Stimulated activated naive CD8-positive, alpha-beta T cell treated with anti-CD3 and anti-CD28 coated beads, Interleukin-15, Interleukin-2, amounts not matched to agents 100 U/mL and 50 U/mL, for 24 hours (primary cell): Measurements from ENCODE around the gene ESR1.
"Not testable (repeated sequence)": the region's sequence is repeated elsewhere in the genome, so short reads cannot be mapped to it uniquely, and the experiment has no call there.

ENCODE experiments used
- ATAC-seq: fragments of 150-1000 bp; cut with Tn5 transposase; one replicate; pipeline ENCODE4 v1.10.0; 2021
- DNase-seq: peaks from one replicate; pipeline ENCODE4 v3.0.0; 2021

ESR1 gene

GRCh38 chr6:151894426-151894825 is 86.9 kb downstream of the ESR1 start:
- not testable (repeated sequence) for DNase-seq, ATAC-seq

GRCh38 chr6:151899221-151899620 is 91.7 kb downstream of the ESR1 start:
- DNase-seq, ATAC-seq: not testable (repeated sequence)

- not testable (repeated sequence) for DNase-seq, ATAC-seq
Measured at GRCh38 chr6:151899796-151900195, 92.3 kb downstream of the ESR1 start.

GRCh38 chr6:151900256-151900655 is 92.8 kb downstream of the ESR1 start:
- DNase-seq (no peak), ATAC-seq (no peak)

- DNase-seq = no peak
- no peak for ATAC-seq
Measured at GRCh38 chr6:151901009-151901411, 93.5 kb downstream of the ESR1 start.

- ATAC-seq = no peak
- no peak for DNase-seq
Measured at GRCh38 chr6:151904631-151905030, 97.1 kb downstream of the ESR1 start.

- ATAC-seq = no peak
- DNase-seq = no peak
Measured at GRCh38 chr6:151905072-151905471, 97.6 kb downstream of the ESR1 start.

- DNase-seq (no peak), ATAC-seq (no peak)
Measured at GRCh38 chr6:151905854-151906253, 98.4 kb downstream of the ESR1 start.

- no peak for DNase-seq
- ATAC-seq = no peak
Measured at GRCh38 chr6:151911401-151911800, 103.9 kb downstream of the ESR1 start.

- DNase-seq = no peak
- no peak for ATAC-seq
Measured at GRCh38 chr6:151914484-151914883, 107.0 kb downstream of the ESR1 start.

- no peak for DNase-seq
- ATAC-seq = no peak
Measured at GRCh38 chr6:151916075-151916474, 108.6 kb downstream of the ESR1 start.

GRCh38 chr6:151916680-151917164 is 109.2 kb downstream of the ESR1 start:
- DNase-seq = no peak
- no peak for ATAC-seq

GRCh38 chr6:151917531-151918329 is 110.2 kb downstream of the ESR1 start:
- ATAC-seq (no peak), DNase-seq (no peak)

- DNase-seq (no peak), ATAC-seq (no peak)
Measured at GRCh38 chr6:151940307-151940706, 132.8 kb downstream of the ESR1 start.

GRCh38 chr6:151948002-151948743 is 140.7 kb downstream of the ESR1 start:
- DNase-seq (peak; percentile 3), ATAC-seq (no peak)

- DNase-seq (no peak), ATAC-seq (no peak)
Measured at GRCh38 chr6:151958332-151958731, 150.8 kb downstream of the ESR1 start.

- ATAC-seq (no peak), DNase-seq (no peak)
Measured at GRCh38 chr6:151959086-151959485, 151.6 kb downstream of the ESR1 start.

- DNase-seq = no peak
Measured at GRCh38 chr6:151961809-151962208, 154.3 kb downstream of the ESR1 start.

GRCh38 chr6:151962246-151962846 is 154.9 kb downstream of the ESR1 start:
- DNase-seq (no peak), ATAC-seq (peak; percentile 72)

More at GRCh38 chr6:151961809-151962208, 154.3 kb downstream of the ESR1 start:
- ATAC-seq = peak; percentile 33

- DNase-seq = no peak
- ATAC-seq = no peak
Measured at GRCh38 chr6:151963001-151963400, 155.5 kb downstream of the ESR1 start.

GRCh38 chr6:151964412-151964811 is 156.9 kb downstream of the ESR1 start:
- not testable (repeated sequence) for DNase-seq, ATAC-seq

- ATAC-seq (no peak), DNase-seq (no peak)
Measured at GRCh38 chr6:151974061-151974617, 166.7 kb downstream of the ESR1 start.
